SKM-1 treated with dmso at 0.1 percent for 144 hours (cell line): Measurements from ENCODE around the gene PRKCE.

ENCODE experiments used
- DNase-seq: peaks from one replicate; lab custom pipeline; 2025; ENCODE audit not compliant: unreplicated experiment; lab: John Stamatoyannopoulos, UW

The PRKCE gene

GRCh38 chr2:45951025-45951727 lies 299.7 kb downstream of the PRKCE start:
- DNase-seq, result no peak

- no peak for DNase-seq
Measured at GRCh38 chr2:45952591-45952990, 301.1 kb downstream of the PRKCE start.

GRCh38 chr2:45953376-45954027 lies 302.0 kb downstream of the PRKCE start:
- DNase-seq, result no peak

GRCh38 chr2:45954233-45954850 lies 302.9 kb downstream of the PRKCE start:
- no peak for DNase-seq

GRCh38 chr2:45957533-45958227 lies 306.2 kb downstream of the PRKCE start:
- DNase-seq, result no peak

GRCh38 chr2:45960057-45960863 lies 308.8 kb downstream of the PRKCE start:
- DNase-seq, result no peak

GRCh38 chr2:45962177-45962921 lies 310.9 kb downstream of the PRKCE start:
- DNase-seq, result no peak

GRCh38 chr2:45963816-45964215 lies 312.3 kb downstream of the PRKCE start:
- no peak for DNase-seq

GRCh38 chr2:45964223-45964841 lies 312.9 kb downstream of the PRKCE start:
- no peak for DNase-seq

- no peak for DNase-seq
Measured at GRCh38 chr2:45964906-45965305, 313.4 kb downstream of the PRKCE start.

- DNase-seq, result no peak
Measured at GRCh38 chr2:45965871-45966498, 314.5 kb downstream of the PRKCE start.

- DNase-seq, result no peak
Measured at GRCh38 chr2:45968946-45969584, 317.6 kb downstream of the PRKCE start.

GRCh38 chr2:45973426-45973825 lies 322.0 kb downstream of the PRKCE start:
- no peak for DNase-seq

GRCh38 chr2:45974056-45974455 lies 322.6 kb downstream of the PRKCE start:
- DNase-seq, result no peak

- no peak for DNase-seq
Measured at GRCh38 chr2:45974762-45975408, 323.4 kb downstream of the PRKCE start.

- no peak for DNase-seq
Measured at GRCh38 chr2:45975752-45976517, 324.5 kb downstream of the PRKCE start.

GRCh38 chr2:45978302-45978859 lies 326.9 kb downstream of the PRKCE start:
- DNase-seq, result no peak
